Left lobe of liver (tissue), 2 donors: Measurements from ENCODE around the gene DCUN1D4. TPM values are rescaled to one million over a fixed set of nuclear protein-coding genes. Genes with fewer than 3 reads are reported as not detected.

Experiments used
- ATAC-seq: fragments of 200-7000 bp; cut with Tn5 transposase; one replicate; pipeline ENCODE4 v1.9.1; 2020; ENCODE audit warnings: mild to moderate bottlenecking, moderate library complexity
- DNase-seq: peaks from one replicate; pipeline ENCODE4 v3.0.0-alpha.2; 2020; ENCODE audit warnings: low spot score
- total RNA-seq: library from RNA; stranded (reverse); gene quantifications from one replicate; pipeline ENCODE4 v1.2.1, GENCODE V29; 2021
- donor health status: DM: no; HTN: no; CAD: no; lungs with moderate emphysema.
- donor health status: DM: no; HTN: yes; CAD: no.

DCUN1D4 gene
- total RNA-seq, 1 donor from 2014 or later: 43.8 TPM

- DNase-seq (peak; percentile 65), ATAC-seq (peak; percentile 86)
These were observed 10.2 kb downstream of the DCUN1D4 start for GRCh38 chr4:51853027-51853682.

GRCh38 chr4:51855270-51855669 is 12.3 kb downstream of the DCUN1D4 start:
- DNase-seq (no peak), ATAC-seq (no peak)

GRCh38 chr4:51855751-51856150 is 12.8 kb downstream of the DCUN1D4 start:
- no peak for DNase-seq

GRCh38 chr4:51858605-51859202 is 15.8 kb downstream of the DCUN1D4 start:
- peak; percentile 86 for ATAC-seq
- DNase-seq: no peak

More at GRCh38 chr4:51855751-51856150, 12.8 kb downstream of the DCUN1D4 start:
- peak; percentile 2 for ATAC-seq

- no peak for DNase-seq
- ATAC-seq: peak; percentile 31
These were observed 16.6 kb downstream of the DCUN1D4 start for GRCh38 chr4:51859476-51860031.

- ATAC-seq (peak; percentile 27), DNase-seq (no peak)
These were observed 19.2 kb downstream of the DCUN1D4 start for GRCh38 chr4:51862199-51862598.

- DNase-seq: no peak
- no peak for ATAC-seq
These were observed 19.8 kb downstream of the DCUN1D4 start for GRCh38 chr4:51862781-51863180.

- DNase-seq: no peak
- ATAC-seq: peak; percentile 61
These were observed 22.8 kb downstream of the DCUN1D4 start for GRCh38 chr4:51865717-51866116.

- ATAC-seq: no peak
- DNase-seq: no peak
These were observed 23.9 kb downstream of the DCUN1D4 start for GRCh38 chr4:51866835-51867234.

GRCh38 chr4:51867689-51868448 is 24.9 kb downstream of the DCUN1D4 start:
- DNase-seq (no peak), ATAC-seq (no peak)

- no peak for DNase-seq
- no peak for ATAC-seq
These were observed 25.5 kb downstream of the DCUN1D4 start for GRCh38 chr4:51868449-51868847.

- ATAC-seq: no peak
- DNase-seq: no peak
These were observed 27.7 kb downstream of the DCUN1D4 start for GRCh38 chr4:51870441-51871188.

- ATAC-seq: peak; percentile 94
- peak; percentile 62 for DNase-seq
These were observed 29.5 kb downstream of the DCUN1D4 start for GRCh38 chr4:51872283-51872997.

- ATAC-seq: no peak
- DNase-seq: no peak
These were observed 31.6 kb downstream of the DCUN1D4 start for GRCh38 chr4:51874551-51874950.

- no peak for ATAC-seq
- DNase-seq: no peak
These were observed 35.5 kb downstream of the DCUN1D4 start for GRCh38 chr4:51878431-51878830.

- ATAC-seq: peak; percentile 92
- peak; percentile 80 for DNase-seq
These were observed 37.3 kb downstream of the DCUN1D4 start for GRCh38 chr4:51880016-51880915.

- DNase-seq (no peak), ATAC-seq (no peak)
These were observed 41.1 kb downstream of the DCUN1D4 start for GRCh38 chr4:51884055-51884454.

GRCh38 chr4:51884606-51885005 is 41.7 kb downstream of the DCUN1D4 start:
- no peak for DNase-seq
- no peak for ATAC-seq

- DNase-seq (no peak), ATAC-seq (peak; percentile 80)
These were observed 42.4 kb downstream of the DCUN1D4 start for GRCh38 chr4:51885363-51885762.
